ENCODE measurements around the gene GAB4. TPM values are rescaled to one million over a fixed set of nuclear protein-coding genes. Genes with fewer than 3 reads are reported as not detected.

Gene GAB4
- total RNA-seq, 1 donor from 2014 or later: not detected

- Histone ChIP-seq H3K4me3 (ENCODE audit: insufficient read depth, low read depth, low read length) (no peak overlapping the region), H3K27ac (ENCODE audit: low read depth, low read length) (no peak overlapping the region), H3K27me3 (ENCODE audit: insufficient read depth, low read length) (no peaks in the 10 kb centered on the region), H3K36me3 (ENCODE audit: insufficient read depth, low read length) (no peaks in the 10 kb centered on the region), H4K20me1 (ENCODE audit: insufficient read depth, low read length) (no peaks in the 10 kb centered on the region), H3K9ac (ENCODE audit: low read length) (no peak overlapping the region), H3K4me2 (ENCODE audit: low read length) (no peak overlapping the region), H3K79me2 (ENCODE audit: insufficient read depth, low read length) (no peaks in the 10 kb centered on the region), H3K9me3 (ENCODE audit: insufficient read depth, low read depth, low read length) (no peaks in the 10 kb centered on the region), H3K4me1 (ENCODE audit: insufficient read depth, low read length) (no peaks in the 10 kb centered on the region), H2AFZ (ENCODE audit: low read depth, low read length) (no peak overlapping the region)
- H3K4me3 Mint-ChIP-seq (ENCODE audit: unreplicated experiment): no peak overlapping the region
- H3K9me3 Mint-ChIP-seq (ENCODE audit: unreplicated experiment): peaks cover 10% of the 10 kb centered on the region
- DNase-seq (ENCODE audit: low read depth) (no peak), FAIRE-seq (no peak)
- H3K4me1 Mint-ChIP-seq (ENCODE audit: low read depth, unreplicated experiment): peaks cover 4% of the 10 kb centered on the region
- peaks cover 4% of the 10 kb centered on the region for H3K27me3 Mint-ChIP-seq (ENCODE audit: low read depth, unreplicated experiment)
- no peaks in the 10 kb centered on the region for H3K36me3 Mint-ChIP-seq (ENCODE audit: low read depth, unreplicated experiment)
- TF ChIP-seq EZH2 (IDR thresholded peaks at IDR 0.05; ENCODE audit: insufficient read depth, low read length) (no peak), CTCF (IDR thresholded peaks at IDR 0.05; ENCODE audit: insufficient read depth, low read depth, low read length) (no peak)
- H3K27ac Mint-ChIP-seq (ENCODE audit: unreplicated experiment): no peak overlapping the region
Observed at GRCh38 chr22:16974298-16975084, 33.5 kb downstream of the GAB4 start.

GRCh38 chr22:16973591-16974297, 34.3 kb downstream of the GAB4 start:
- no peak for FAIRE-seq
- Histone ChIP-seq H3K27ac (ENCODE audit: low read depth, low read length) (no peak overlapping the region), H3K4me1 (ENCODE audit: insufficient read depth, low read length) (no peaks in the 10 kb centered on the region), H3K4me3 (ENCODE audit: insufficient read depth, low read depth, low read length) (no peak overlapping the region), H4K20me1 (ENCODE audit: insufficient read depth, low read length) (no peaks in the 10 kb centered on the region), H3K36me3 (ENCODE audit: insufficient read depth, low read length) (no peaks in the 10 kb centered on the region), H3K9me3 (ENCODE audit: insufficient read depth, low read depth, low read length) (no peaks in the 10 kb centered on the region), H3K9ac (ENCODE audit: low read length) (no peak overlapping the region), H3K4me2 (ENCODE audit: low read length) (no peak overlapping the region), H3K79me2 (ENCODE audit: insufficient read depth, low read length) (no peaks in the 10 kb centered on the region), H3K27me3 (ENCODE audit: insufficient read depth, low read length) (no peaks in the 10 kb centered on the region), H2AFZ (ENCODE audit: low read depth, low read length) (no peak overlapping the region)
- H3K27me3 Mint-ChIP-seq (ENCODE audit: low read depth, unreplicated experiment): peaks cover 6% of the 10 kb centered on the region
- TF ChIP-seq EZH2 (IDR thresholded peaks at IDR 0.05; ENCODE audit: insufficient read depth, low read length): no peak
- no peak for TF ChIP-seq CTCF (IDR thresholded peaks at IDR 0.05; ENCODE audit: insufficient read depth, low read depth, low read length)
- no peaks in the 10 kb centered on the region for H3K36me3 Mint-ChIP-seq (ENCODE audit: low read depth, unreplicated experiment)
- H3K9me3 Mint-ChIP-seq (ENCODE audit: unreplicated experiment): peaks cover 10% of the 10 kb centered on the region
- H3K4me3 Mint-ChIP-seq (ENCODE audit: unreplicated experiment): no peak overlapping the region
- no peak for DNase-seq (ENCODE audit: low read depth)
- H3K4me1 Mint-ChIP-seq (ENCODE audit: low read depth, unreplicated experiment): peaks cover 4% of the 10 kb centered on the region
- H3K27ac Mint-ChIP-seq (ENCODE audit: unreplicated experiment): no peak overlapping the region

Measured in astrocyte (in vitro differentiated cells and primary cell).